ENCODE measurements around the gene PLXDC2. TPM values are rescaled to one million over a fixed set of nuclear protein-coding genes. Genes with fewer than 3 reads are reported as not detected.

Gene PLXDC2
- total RNA-seq, 1 donor from 2014 or later, result 51.3 TPM

DNA sequence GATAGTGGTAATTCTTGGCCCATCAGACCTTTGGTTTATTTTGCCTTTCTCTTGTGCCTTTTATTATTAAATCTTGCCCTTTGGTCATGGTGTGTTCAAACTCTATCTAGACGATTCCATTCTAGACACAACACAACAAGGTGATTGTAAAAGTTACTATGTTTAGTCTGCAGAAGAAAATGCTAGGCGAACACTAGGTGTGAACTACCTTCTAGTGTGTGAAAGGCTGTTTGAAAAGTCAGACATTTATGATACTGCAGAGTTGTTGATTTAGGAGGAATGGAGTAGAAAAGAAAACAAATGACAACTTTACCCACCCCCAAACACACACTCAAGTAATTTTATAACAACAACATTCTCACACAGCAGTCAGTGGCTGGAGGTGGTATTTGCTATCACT is 103.4 kb downstream of the PLXDC2 start:
- Histone ChIP-seq H3K4me3 (no peak overlapping the region), H3K27ac (peak overlapping the region; percentile 9), H3K27me3 (no peaks in the 10 kb centered on the region), H3K36me3 (no peaks in the 10 kb centered on the region), H3K4me1 (peaks cover 56% of the 10 kb centered on the region), H3K9me3 (no peaks in the 10 kb centered on the region)
- no peak for DNase-seq (ENCODE audit: extremely low spot score in 2 of 2)
- intact Hi-C loops (cut with DNase I), result no loop called here
- TF ChIP-seq POLR2A (IDR thresholded peaks at IDR 0.05), result no peak
- no peak for TF ChIP-seq POLR2AphosphoS5 (IDR thresholded peaks at IDR 0.05; ENCODE audit: insufficient read depth in 1 of 2, low read depth in 1 of 2)
- TF ChIP-seq, protein P1, sequence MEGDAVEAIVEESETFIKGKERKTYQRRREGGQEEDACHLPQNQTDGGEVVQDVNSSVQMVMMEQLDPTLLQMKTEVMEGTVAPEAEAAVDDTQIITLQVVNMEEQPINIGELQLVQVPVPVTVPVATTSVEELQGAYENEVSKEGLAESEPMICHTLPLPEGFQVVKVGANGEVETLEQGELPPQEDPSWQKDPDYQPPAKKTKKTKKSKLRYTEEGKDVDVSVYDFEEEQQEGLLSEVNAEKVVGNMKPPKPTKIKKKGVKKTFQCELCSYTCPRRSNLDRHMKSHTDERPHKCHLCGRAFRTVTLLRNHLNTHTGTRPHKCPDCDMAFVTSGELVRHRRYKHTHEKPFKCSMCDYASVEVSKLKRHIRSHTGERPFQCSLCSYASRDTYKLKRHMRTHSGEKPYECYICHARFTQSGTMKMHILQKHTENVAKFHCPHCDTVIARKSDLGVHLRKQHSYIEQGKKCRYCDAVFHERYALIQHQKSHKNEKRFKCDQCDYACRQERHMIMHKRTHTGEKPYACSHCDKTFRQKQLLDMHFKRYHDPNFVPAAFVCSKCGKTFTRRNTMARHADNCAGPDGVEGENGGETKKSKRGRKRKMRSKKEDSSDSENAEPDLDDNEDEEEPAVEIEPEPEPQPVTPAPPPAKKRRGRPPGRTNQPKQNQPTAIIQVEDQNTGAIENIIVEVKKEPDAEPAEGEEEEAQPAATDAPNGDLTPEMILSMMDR (IDR thresholded peaks at IDR 0.05), result no peak

- Histone ChIP-seq H3K4me3 (no peak overlapping the region), H3K27ac (peak overlapping the region; percentile 28), H3K9me3 (no peaks in the 10 kb centered on the region), H3K27me3 (no peaks in the 10 kb centered on the region), H3K36me3 (no peaks in the 10 kb centered on the region), H3K4me1 (peaks cover 56% of the 10 kb centered on the region)
- intact Hi-C loops (cut with DNase I), result no loop called here
- no peak for TF ChIP-seq POLR2AphosphoS5 (IDR thresholded peaks at IDR 0.05; ENCODE audit: insufficient read depth in 1 of 2, low read depth in 1 of 2)
- TF ChIP-seq POLR2A (IDR thresholded peaks at IDR 0.05), result no peak
- TF ChIP-seq, protein P1 (IDR thresholded peaks at IDR 0.05), result no peak
- DNase-seq (ENCODE audit: extremely low spot score in 2 of 2), result no peak
Observed at GRCh38 chr10:19920075-19920726, 104.0 kb downstream of the PLXDC2 start.

- intact Hi-C loops (cut with DNase I), result no loop called here
- H3K36me3 ChIP-seq, result no peaks in the 10 kb centered on the region
- no peak overlapping the region for H3K4me3 ChIP-seq
- TF ChIP-seq, protein P1 (IDR thresholded peaks at IDR 0.05), result no peak
- peak in 1 of 2 donors; percentile 67 for TF ChIP-seq POLR2AphosphoS5 (IDR thresholded peaks at IDR 0.05; ENCODE audit: insufficient read depth in 1 of 2, low read depth in 1 of 2)
- DNase-seq (ENCODE audit: extremely low spot score in 2 of 2), result no peak
- H3K27me3 ChIP-seq, result no peaks in the 10 kb centered on the region
- no peaks in the 10 kb centered on the region for H3K9me3 ChIP-seq
- H3K27ac ChIP-seq, result peak overlapping the region; percentile 76
- H3K4me1 ChIP-seq, result peaks cover 56% of the 10 kb centered on the region
Observed at GRCh38 chr10:19921300-19922140, 105.3 kb downstream of the PLXDC2 start.

GRCh38 chr10:19922236-19922963 is 106.2 kb downstream of the PLXDC2 start:
- Histone ChIP-seq H3K27me3 (no peaks in the 10 kb centered on the region), H3K9me3 (no peaks in the 10 kb centered on the region), H3K27ac (peak overlapping the region; percentile 76), H3K4me3 (no peak overlapping the region), H3K36me3 (no peaks in the 10 kb centered on the region), H3K4me1 (peaks cover 56% of the 10 kb centered on the region)
- TF ChIP-seq, protein P1 (IDR thresholded peaks at IDR 0.05), result no peak
- no peak for TF ChIP-seq POLR2A (IDR thresholded peaks at IDR 0.05)
- peak; percentile 6 to 11 for TF ChIP-seq POLR2AphosphoS5 (IDR thresholded peaks at IDR 0.05; ENCODE audit: insufficient read depth in 1 of 2, low read depth in 1 of 2)
- DNase-seq (ENCODE audit: extremely low spot score in 2 of 2), result no peak
- intact Hi-C loops (cut with DNase I), result no loop called here

All from vagina (tissue), 2 donors.